Panc1 (cell line): Measurements from ENCODE around the gene PDZRN4. TPM values are rescaled to one million over a fixed set of nuclear protein-coding genes. Genes with fewer than 3 reads are reported as not detected.

ENCODE experiments used
- ATAC-seq: fragments of 200-7000 bp; cut with Tn5 transposase; 2 replicates; pipeline ENCODE4 v1.9.1; 2020; ENCODE audit warnings: mild to moderate bottlenecking, moderate library complexity
- BruUV-seq: library from RNA; stranded (reverse); fragments of 400-500 nt; replicated peaks from 2 replicates; lab custom pipeline; 2021; lab: Mats Ljungman, UMichigan
- CTCF ChIA-PET: fragments of 300-600 bp; sonication (Branson Sonifier 250); formaldehyde crosslinking; loops from one replicate; lab custom pipeline; 2022; ENCODE audit warnings: antibody characterized with exemption; lab: Charles Lee
- POLR2A ChIA-PET: fragments of 300-600 bp; sonication (Branson Sonifier 250); formaldehyde crosslinking; loops from one replicate; lab custom pipeline; 2022; ENCODE audit warnings: antibody characterized with exemption; lab: Charles Lee
- DNase-seq: peaks from one replicate; pipeline ENCODE4 v3.0.0-alpha.2; 2010; ENCODE audit warnings: low read depth, low spot score
- H3K27ac ChIP-seq: 2 replicates; pipeline ENCODE4 v1.5.1; 2011; ENCODE audit warnings: mild to moderate bottlenecking, low read length, inconsistent platforms
- H3K27me3 ChIP-seq: fragments of 200-500 bp; sonication (Bioruptor generic); 2 replicates; pipeline ENCODE4 v1.6.0; 2014; ENCODE audit warnings: low read length, inconsistent platforms; ENCODE audit not compliant: control insufficient read depth, insufficient read depth
- H3K36me3 ChIP-seq: fragments of 200-500 bp; sonication (Bioruptor generic); 2 replicates; pipeline ENCODE4 v1.5.1; 2014; ENCODE audit warnings: inconsistent platforms, mild to moderate bottlenecking, low read length, moderate library complexity; ENCODE audit not compliant: control insufficient read depth, insufficient read depth
- H3K4me1 ChIP-seq: 2 replicates; pipeline ENCODE4 v1.5.1; 2011; ENCODE audit warnings: inconsistent platforms, mild to moderate bottlenecking, low read length, moderate library complexity; ENCODE audit not compliant: control insufficient read depth, insufficient read depth
- H3K4me3 ChIP-seq, 2 experiments: 2 replicates each; pipeline ENCODE4 v1.5.1; 2011 to 2012; ENCODE audit warnings: low read depth in 2 of 2, low read length in 2 of 2, mild to moderate bottlenecking in 2 of 2, inconsistent platforms in 1 of 2, moderate library complexity in 1 of 2
- H3K9me3 ChIP-seq: fragments of 200-500 bp; sonication (Bioruptor generic); 2 replicates; pipeline ENCODE4 v1.5.1; 2014; ENCODE audit warnings: low read depth, mild to moderate bottlenecking, inconsistent platforms, low read length, moderate library complexity; ENCODE audit not compliant: control insufficient read depth, insufficient read depth
- POLR2AphosphoS5 ChIP-seq: IDR thresholded peaks from 2 replicates; pipeline ENCODE4 v1.6.1; 2012; ENCODE audit warnings: mild to moderate bottlenecking, low read depth, low read length, moderate library complexity
- SIN3A ChIP-seq: IDR thresholded peaks from 2 replicates; pipeline ENCODE4 v1.6.1; 2012; ENCODE audit warnings: low read depth, mild to moderate bottlenecking, low read length, moderate library complexity, borderline replicate concordance; ENCODE audit not compliant: insufficient read depth
- TCF7L2 ChIP-seq: IDR thresholded peaks from 2 replicates; pipeline ENCODE4 v1.6.1; 2011; ENCODE audit warnings: mild to moderate bottlenecking, low read depth, low read length, inconsistent platforms
- in situ Hi-C: cut with HindIII; loops from 2 replicates; pipeline ENCODE4 v1.10.0; 2016; ENCODE audit warnings: low sequenced_read_pairs, low pct_unique_long_range_greater_than_20kb
- intact Hi-C: fragments of 100-400 bp; cut with micrococcal nuclease; formaldehyde crosslinking; loops from one replicate; pipeline ENCODE4 v1.10.0; 2022; ENCODE audit not compliant: unreplicated experiment
- total RNA-seq: library from RNA; stranded (reverse); gene quantifications from one replicate; pipeline ENCODE4 v1.2.1, GENCODE V29; 2021; ENCODE audit not compliant: unreplicated experiment
- TF ChIP-seq, protein P1 (sequence below), 2 experiments: IDR thresholded peaks; 2 replicates each; pipeline ENCODE4 v1.6.1; 2011 to 2012; ENCODE audit warnings: low read depth in 2 of 2, control low read depth in 1 of 2, low read length in 1 of 2, mild to moderate bottlenecking in 1 of 2, moderate library complexity in 1 of 2; ENCODE audit not compliant: insufficient read depth in 1 of 2
- TF ChIP-seq, protein P2 (sequence below): fragments of 450-650 bp; IDR thresholded peaks from 2 replicates; pipeline ENCODE4 v1.5.1; 2017; ENCODE audit warnings: mild to moderate bottlenecking

The PDZRN4 gene
- total RNA-seq, 1 experiment from 2014 or later: not detected

DNA sequence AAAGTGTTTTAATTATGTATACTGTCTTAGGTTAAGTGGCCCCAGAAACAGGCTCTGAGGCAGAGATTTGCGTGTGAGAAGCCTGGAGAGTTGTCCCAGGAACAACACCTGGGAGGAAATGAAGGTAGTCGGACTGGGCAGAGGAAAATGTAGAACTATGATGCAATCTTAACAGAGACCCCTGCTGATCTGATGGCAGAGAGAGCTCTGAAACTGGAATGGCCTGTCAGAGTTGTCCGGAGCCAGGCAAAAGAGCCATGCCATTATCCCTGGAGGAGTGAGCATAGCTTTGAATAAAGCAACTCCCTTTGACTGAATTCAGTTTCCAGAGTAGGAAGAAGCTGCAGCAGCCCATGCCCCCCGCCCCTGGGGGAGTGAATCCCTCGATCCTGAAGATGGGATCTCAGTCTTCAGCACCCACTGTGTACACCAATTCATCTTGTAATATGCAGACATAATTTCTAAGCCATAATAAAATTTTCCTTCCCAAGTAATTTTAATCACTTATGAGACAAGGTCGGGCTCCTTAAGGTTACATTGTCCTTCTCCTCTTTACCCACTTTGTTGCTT, 264.8 kb downstream of the PDZRN4 start:
- CTCF ChIA-PET: no interaction called here
- in situ Hi-C loops: no loop called here

DNA sequence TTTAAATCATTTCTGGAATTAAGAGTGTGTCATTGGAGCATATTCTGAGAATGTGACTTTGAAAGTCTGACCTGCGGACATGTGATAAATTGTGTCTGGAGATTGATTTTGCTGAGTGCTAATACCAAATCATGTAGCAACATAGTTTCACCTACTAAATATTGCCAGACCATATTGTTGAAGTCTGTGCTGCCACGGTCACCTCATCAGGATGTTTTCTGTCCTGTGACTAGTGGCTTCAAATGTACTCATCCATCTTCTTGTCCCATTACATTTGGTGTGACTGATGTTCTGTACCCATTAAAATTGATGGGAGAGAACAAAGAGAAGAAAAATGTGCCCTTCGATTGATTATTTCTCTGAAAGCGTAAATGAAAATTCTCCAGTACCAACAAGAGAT, 265.3 kb downstream of the PDZRN4 start:
- no peak for DNase-seq
- intact Hi-C loops: no loop called here
- TF ChIP-seq POLR2AphosphoS5 (no peak), TCF7L2 (no peak), SIN3A (no peak)
- TF ChIP-seq, protein P1, sequence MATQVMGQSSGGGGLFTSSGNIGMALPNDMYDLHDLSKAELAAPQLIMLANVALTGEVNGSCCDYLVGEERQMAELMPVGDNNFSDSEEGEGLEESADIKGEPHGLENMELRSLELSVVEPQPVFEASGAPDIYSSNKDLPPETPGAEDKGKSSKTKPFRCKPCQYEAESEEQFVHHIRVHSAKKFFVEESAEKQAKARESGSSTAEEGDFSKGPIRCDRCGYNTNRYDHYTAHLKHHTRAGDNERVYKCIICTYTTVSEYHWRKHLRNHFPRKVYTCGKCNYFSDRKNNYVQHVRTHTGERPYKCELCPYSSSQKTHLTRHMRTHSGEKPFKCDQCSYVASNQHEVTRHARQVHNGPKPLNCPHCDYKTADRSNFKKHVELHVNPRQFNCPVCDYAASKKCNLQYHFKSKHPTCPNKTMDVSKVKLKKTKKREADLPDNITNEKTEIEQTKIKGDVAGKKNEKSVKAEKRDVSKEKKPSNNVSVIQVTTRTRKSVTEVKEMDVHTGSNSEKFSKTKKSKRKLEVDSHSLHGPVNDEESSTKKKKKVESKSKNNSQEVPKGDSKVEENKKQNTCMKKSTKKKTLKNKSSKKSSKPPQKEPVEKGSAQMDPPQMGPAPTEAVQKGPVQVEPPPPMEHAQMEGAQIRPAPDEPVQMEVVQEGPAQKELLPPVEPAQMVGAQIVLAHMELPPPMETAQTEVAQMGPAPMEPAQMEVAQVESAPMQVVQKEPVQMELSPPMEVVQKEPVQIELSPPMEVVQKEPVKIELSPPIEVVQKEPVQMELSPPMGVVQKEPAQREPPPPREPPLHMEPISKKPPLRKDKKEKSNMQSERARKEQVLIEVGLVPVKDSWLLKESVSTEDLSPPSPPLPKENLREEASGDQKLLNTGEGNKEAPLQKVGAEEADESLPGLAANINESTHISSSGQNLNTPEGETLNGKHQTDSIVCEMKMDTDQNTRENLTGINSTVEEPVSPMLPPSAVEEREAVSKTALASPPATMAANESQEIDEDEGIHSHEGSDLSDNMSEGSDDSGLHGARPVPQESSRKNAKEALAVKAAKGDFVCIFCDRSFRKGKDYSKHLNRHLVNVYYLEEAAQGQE (IDR thresholded peaks at IDR 0.05; ENCODE audit: insufficient read depth in 1 of 2, low read depth in 2 of 2, low read length in 1 of 2): no peak
- TF ChIP-seq, protein P2, sequence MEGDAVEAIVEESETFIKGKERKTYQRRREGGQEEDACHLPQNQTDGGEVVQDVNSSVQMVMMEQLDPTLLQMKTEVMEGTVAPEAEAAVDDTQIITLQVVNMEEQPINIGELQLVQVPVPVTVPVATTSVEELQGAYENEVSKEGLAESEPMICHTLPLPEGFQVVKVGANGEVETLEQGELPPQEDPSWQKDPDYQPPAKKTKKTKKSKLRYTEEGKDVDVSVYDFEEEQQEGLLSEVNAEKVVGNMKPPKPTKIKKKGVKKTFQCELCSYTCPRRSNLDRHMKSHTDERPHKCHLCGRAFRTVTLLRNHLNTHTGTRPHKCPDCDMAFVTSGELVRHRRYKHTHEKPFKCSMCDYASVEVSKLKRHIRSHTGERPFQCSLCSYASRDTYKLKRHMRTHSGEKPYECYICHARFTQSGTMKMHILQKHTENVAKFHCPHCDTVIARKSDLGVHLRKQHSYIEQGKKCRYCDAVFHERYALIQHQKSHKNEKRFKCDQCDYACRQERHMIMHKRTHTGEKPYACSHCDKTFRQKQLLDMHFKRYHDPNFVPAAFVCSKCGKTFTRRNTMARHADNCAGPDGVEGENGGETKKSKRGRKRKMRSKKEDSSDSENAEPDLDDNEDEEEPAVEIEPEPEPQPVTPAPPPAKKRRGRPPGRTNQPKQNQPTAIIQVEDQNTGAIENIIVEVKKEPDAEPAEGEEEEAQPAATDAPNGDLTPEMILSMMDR: no peak
- Histone ChIP-seq H3K4me3 (no peak overlapping the region), H3K36me3 (no peaks in the 10 kb centered on the region), H3K4me1 (no peaks in the 10 kb centered on the region), H3K9me3 (no peaks in the 10 kb centered on the region), H3K27ac (no peak overlapping the region), H3K27me3 (no peaks in the 10 kb centered on the region)
- in situ Hi-C loops: no loop called here
- ChIA-PET POLR2A (no interaction called here), CTCF (no interaction called here)
- no TSS peak for BruUV-seq
- ATAC-seq: no peak

More for the DNA sequence above, 264.8 kb downstream of the PDZRN4 start:
- no peak overlapping the region for H3K27ac ChIP-seq
- H3K36me3 ChIP-seq: no peaks in the 10 kb centered on the region
- intact Hi-C loops: no loop called here
- POLR2A ChIA-PET: no interaction called here
- no TSS peak for BruUV-seq
- H3K4me3 ChIP-seq: no peak overlapping the region
- H3K4me1 ChIP-seq: no peaks in the 10 kb centered on the region
- DNase-seq (no peak), ATAC-seq (no peak)
- no peaks in the 10 kb centered on the region for H3K27me3 ChIP-seq
- TF ChIP-seq, protein P1 (IDR thresholded peaks at IDR 0.05; ENCODE audit: insufficient read depth in 1 of 2, low read depth in 2 of 2, low read length in 1 of 2): no peak
- TF ChIP-seq, protein P2: no peak
- TF ChIP-seq TCF7L2: no peak
- no peak for TF ChIP-seq SIN3A
- TF ChIP-seq POLR2AphosphoS5: no peak
- no peaks in the 10 kb centered on the region for H3K9me3 ChIP-seq
